Ecto neural progenitor cell (in vitro differentiated cells): Measurements from ENCODE around the gene ICE1.
"Not testable (repeated sequence)": the region's sequence is repeated elsewhere in the genome, so short reads cannot be mapped to it uniquely, and the experiment has no call there.

Source experiments
- DNase-seq: peaks from one replicate; pipeline ENCODE4 v3.0.0-alpha.2; 2018; ENCODE audit warnings: low spot score

ICE1 gene

DNA sequence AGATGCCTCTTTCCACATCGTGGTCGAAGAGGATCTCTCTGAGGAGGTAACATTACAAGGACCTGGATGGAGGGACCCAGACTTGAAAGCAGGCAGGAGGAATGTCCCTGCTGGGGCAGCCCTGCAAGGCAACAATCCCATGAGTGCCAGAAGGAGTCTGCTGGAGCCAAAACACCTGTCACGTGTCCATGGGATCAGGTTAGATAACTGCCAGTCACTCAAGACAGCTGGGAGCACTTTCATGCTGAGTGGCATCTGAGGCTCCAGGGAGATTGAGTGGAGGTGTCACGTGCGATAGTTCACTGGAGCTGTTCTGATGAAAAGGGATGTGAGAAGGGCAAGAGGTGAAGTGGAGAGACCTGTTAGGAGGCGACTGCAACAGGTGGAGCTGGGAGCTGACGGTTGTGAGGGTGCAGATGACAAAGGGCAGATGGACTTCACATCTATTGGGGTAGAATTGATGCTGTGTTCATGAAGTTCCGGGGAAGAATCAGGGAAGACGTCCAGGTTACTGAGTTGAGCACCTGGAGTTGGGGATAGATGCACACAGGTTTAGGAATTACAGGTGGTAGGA is 68.4 kb downstream of the ICE1 start:
- DNase-seq = no peak

DNA sequence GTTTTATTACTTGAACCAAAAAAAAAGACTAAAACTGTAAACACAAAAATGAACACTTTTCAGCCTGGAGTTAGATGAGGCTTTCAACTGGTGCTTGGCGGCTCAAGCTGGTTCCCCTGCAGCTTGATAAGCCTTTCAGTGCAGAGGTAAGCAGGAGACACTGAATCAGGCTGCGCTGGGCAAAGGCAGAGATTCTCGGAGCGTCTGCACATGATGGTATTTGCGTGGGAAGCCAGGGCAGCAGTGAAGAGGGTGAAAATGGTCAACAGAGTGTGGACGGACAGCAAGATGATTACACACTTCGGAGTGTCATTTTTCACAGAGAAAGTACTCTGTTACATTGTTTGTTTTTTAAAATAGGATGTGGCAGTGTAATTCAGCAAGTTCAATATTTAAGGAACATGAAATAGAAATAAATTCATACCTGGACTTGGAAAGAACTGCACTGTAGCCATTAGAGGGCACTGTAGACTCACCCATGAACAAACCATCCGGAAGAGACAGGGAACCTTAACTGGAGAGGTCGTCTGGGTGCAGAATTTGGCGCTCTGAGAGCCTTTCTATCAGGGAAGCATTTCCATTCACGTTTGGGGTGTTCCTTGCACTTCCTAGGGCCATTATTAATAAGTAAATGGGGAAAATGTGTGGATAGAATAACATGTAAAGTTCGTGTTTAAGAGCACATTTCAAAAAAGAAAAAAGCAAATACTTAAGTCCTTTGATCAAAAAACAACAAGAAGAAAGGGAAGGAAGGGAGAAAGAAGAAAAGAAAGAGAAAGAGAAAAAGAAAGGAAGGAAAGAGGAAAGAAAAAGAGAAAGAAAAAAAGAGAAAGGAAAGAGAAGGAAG is 69.8 kb downstream of the ICE1 start:
- no peak for DNase-seq

DNA sequence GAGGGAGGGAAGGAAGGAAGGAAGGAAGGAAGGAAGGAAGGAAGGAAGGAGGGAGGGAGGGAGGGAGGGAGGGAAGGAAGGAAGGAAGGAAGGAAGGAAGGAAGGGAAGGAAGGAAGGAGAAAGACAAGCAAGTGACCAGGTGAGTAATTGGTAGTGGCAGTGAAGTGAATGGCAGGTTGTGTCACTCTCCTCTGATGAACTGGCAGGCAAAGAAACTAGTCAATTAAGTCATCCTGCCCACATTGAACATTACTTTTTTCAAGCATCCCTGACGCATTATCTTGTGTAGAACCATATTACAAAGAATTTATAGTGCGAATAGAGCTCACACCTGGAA is 70.4 kb downstream of the ICE1 start:
- DNase-seq = not testable (repeated sequence)

DNA sequence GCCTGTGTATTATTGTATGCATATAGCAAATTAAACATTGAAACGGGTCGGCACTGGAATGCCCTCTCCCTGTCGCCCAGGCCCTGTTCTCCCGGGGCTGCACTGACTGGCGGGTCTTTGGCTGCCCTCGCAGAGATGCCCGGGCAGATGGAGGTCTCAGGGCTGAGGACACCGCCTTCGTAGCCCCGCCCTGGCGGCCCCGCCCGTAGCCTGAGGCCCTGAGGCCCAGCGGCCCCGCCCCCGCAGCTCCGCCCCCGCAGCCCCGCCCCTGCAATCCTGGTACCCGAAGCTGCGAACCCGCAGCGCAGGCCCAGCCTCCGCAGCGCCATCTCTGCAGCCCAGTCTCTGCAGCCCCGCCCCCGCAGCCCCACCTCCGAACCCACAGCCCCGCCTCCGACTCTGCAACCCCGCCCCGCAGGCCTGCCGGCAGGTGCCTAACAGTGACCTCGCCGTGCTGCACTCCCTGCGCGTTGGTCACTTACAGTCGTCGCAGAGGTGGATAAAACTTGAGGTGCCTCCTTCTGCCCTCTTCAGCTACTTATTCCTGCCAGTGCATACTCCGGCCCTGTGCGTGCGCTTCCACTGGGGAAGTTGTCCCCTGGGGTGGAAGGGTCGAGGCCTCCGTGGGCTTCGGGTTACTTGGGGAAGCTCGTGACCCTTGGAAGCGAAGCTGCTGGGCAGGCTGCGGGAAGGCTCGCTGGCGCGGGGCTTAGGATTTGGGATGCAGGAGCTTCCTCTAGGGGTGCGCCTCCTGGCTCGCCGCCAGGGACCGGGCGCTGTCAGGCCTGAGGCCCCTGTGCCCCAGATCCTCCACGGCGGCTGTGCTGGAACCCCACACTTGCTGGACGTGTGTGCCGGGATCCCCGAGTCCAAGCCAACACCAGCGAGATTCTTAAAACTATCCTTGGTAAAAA is 72.3 kb downstream of the ICE1 start:
- DNase-seq = peak; percentile 92

DNA sequence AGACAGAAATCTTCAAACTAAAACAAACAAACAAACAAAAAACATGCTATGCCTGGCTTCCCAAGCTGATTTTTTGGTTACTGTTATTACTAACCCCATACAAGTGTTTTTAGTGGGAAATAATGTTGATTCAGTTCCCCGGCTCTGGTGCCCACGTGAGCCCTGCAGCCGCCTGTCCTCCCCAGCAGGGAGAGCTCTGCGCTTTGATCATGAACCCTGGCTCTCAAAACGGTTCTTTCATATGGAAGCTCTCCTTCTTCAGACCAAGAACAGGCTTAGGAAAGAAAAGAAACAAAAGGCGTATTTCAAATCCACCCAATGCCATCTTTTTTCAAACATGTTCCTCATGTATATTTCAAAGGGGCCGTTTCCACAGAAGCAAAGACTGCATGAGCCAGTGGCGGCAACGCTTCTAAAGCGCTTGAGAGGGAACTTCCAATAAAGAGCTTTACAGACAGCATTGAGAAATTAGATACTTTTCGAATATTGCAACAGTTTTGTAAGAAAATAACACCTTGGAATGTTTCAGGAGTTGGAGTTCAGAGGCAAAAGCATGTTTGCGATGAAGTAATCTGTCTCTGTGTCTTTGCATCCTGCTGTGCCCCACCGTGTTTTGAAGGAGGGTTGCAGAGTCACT is 74.8 kb downstream of the ICE1 start:
- no peak for DNase-seq

DNA sequence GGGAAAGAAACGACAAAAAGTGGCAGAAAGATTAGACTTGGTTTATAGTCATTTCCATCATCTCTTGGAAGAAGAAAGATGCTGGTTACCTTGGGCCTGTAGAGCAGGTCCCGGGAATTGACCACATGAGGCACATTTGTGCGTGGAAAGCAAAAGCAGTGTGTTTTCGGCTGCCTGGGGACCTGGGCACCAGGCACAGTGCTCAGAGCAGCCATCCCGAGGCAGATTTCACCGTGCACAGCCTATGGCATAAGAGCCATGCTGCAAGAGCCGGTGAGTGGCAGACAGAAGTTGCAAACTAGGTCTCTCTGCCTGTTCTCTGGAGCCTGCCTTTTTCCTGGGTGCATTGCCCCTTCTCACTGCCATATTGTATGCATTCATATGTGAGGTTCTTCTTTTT is 77.0 kb downstream of the ICE1 start:
- no peak for DNase-seq

DNA sequence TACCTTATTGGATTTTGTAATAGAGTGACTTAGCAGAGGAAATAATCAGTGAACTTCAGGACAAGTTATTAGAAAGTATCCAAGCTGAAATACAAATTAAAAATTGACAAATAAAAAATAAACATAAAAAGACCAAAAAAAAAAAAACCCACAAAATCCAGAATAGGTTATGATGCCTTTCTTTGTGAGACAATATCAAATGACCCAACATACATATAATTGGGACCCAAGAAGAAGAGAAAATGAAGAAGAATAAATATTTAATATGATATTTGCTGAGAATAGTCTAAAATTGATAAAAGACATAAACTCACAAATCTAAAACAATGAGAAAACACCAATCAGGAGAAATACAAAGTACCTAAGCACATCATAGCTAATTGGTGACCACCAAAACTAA is 81.8 kb downstream of the ICE1 start:
- no peak for DNase-seq

DNA sequence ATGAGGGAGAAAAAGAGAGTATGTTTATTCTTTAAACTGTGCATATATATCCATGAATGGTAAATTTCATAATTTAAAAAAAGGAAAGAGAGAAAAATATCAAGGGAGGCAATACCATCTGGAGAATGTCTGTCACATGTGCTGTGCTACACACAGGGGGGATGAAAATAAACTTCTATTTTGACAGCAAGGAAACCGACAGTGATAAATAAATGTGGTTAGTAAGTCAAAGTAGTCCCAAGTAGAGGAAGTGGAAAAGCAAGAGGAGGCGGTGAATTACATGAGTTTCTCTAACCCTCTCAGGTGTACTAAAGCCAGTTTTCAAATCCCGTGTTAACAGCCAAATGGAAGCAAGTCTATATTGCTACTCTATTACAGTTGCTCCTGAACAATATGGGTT is 83.3 kb downstream of the ICE1 start:
- no peak for DNase-seq

DNA sequence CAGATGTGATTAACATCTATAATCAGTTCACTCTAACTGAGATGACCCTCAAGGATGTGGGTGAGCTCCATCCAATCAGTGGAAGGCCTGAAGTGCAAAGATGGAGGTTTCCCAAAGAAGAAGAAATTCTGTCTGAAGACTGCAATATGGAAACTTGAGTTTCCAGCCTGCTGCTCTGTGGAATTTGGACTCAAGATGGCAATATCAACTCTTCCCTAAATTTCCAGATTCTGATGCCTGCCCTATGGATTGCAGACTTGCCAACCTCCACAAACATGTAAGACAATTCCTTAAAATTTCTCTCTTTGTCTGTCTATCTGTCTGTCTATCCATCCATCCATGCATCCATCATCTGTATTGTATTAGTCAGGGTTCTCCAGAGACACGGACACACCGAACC is 85.9 kb downstream of the ICE1 start:
- no peak for DNase-seq

DNA sequence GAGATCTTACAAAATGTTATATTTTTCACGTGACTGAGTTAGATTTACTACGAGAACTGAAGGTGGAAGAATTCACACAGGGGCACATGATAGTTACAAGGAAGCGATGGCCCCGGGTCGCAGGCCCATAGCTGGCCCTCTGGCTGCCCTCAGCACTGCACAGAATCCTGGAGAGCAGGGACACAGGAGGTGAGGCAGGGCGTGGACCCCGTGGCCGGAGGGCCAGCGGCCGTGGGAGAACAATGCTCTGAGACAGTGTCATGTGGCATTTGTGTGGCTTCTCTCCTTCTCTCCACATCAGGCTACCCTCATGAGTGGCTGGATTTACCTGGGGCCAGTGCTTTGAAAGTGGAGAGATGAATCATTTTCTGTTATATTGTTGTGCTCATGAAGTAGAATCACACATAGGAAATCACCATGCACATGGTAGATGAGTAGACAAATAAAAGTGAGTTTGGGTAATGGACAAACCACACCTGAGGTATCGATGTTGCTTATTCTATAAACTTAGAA is 89.5 kb downstream of the ICE1 start:
- no peak for DNase-seq

DNA sequence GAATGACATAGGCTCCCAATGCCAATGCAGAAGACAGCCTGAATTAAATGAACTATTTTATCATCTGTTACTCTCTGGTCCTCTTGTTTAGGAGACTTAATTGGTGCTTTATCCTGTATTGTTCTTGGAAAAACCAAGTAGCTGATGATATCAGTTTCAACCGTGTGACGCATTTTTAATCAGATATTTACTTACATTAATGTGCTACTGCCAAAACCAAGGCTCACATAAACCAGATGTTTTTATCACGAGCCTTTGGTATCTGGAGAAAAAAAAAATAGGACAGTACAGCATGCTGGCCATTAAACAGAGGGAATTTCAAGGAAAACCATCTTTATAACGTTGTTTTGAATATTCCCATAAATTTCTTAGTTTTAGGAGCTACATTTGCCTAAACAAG is 90.1 kb downstream of the ICE1 start:
- DNase-seq = no peak

DNA sequence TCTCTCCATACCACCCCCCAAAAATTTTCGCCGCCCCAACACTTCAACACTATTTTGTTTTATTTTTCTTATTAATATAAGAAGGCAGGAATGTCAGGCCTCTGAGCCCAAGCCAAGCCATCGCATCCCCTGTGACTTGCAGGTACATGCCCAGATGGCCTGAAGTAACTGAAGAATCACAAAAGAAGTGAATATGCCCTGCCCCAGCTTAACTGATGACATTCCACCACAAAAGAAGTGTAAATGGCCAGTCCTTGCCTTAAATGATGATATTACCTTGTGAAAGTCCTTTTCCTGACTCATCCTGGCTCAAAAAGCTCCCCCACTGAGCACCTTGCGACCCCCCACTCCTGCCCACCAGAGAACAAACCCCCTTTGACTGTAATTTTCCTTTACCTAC is 98.1 kb downstream of the ICE1 start:
- DNase-seq = not testable (repeated sequence)

DNA sequence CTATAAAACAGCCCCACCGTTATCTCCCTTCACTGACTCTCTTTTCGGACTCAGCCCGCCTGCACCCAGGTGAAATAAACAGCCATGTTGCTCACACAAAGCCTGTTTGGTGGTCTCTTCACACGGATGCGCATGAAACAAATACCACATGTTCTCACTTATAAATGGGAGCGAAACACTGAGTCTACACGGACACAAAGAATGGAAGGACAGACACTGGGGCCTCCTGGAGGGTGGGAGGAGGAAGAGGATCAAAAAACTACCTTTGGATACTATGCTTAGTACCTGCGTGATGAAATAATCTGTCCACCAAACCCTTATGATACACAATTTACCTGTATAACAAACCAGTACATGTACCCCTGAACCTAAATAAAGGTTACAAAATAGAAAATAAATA is 98.6 kb downstream of the ICE1 start:
- DNase-seq = no peak

DNA sequence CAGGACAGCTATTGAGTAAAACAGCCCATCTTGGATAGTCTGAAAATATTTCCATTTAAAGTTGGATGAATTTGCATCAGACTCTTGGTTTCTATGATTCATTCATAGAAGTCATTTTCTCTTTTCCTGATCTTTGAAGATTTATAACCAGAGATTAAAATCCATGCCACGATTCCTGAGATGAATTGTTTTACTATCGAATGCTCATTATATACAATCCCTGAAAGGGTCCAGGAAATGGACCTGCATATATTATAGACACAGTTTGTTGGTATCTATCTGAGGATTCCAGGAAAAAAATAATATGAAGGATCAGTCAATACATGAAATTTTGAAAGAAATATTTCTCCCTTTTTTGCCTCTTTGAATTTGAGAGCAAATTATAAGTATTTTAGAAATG is 99.0 kb downstream of the ICE1 start:
- DNase-seq = no peak

DNA sequence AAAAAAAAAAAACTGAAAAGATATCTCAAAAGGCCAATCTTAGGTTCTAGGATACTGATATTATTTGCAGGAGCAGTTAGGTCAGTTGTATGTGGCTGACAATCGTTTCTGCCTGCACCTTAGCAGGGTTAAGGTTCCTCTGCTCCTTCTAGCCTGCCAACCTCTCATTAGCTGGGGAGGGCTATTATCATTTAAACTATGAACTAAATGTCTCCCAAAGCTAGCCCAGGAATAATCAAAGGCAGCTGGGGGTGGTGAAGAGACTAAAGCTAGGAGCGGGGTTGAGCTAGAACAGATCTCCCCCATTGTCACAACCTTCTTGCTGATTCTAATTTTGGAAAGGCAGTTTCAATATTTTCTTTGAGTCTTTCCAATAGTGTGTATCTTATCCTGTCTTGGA is 99.9 kb downstream of the ICE1 start:
- DNase-seq = no peak

DNA sequence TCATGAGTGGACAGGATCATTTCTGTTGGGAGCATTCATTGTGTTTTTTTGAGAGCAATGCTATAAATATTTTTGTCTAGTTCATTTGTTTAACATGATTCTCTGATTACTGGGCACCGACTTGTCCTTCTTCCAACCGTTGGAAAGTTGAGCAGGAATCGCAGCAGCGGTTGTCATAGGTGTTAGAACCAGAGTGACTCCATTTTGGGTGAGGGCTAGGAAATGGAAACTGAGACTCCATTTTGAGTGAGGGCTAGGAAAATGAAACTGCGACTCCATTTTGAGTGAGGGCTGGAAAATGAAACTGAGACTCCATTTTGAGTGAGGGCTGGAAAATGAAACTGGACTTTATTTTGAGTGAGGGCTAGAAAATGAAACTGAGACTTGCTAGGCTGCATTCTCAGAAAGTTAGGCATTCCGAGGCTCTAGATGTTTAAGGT is 100.6 kb downstream of the ICE1 start:
- DNase-seq = no peak

DNA sequence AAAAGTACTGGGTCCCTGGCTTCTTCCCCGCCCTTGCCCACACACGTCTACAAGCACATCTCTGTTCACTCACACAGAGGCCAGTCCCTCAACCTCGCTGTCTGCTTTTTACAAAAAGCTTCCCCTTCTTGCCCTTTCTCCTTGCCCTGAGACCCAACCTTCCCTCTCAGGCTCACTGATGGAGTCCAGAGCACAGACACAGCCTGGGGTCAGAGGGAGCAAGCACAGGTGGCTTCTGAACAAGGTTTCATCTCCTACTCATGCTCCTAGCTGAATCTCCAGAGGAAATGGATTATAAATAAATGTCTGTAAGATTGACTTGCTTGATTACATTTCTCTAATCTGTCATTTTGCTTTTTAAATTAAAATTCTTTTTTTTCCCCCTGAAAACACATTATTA is 101.8 kb downstream of the ICE1 start:
- no peak for DNase-seq

DNA sequence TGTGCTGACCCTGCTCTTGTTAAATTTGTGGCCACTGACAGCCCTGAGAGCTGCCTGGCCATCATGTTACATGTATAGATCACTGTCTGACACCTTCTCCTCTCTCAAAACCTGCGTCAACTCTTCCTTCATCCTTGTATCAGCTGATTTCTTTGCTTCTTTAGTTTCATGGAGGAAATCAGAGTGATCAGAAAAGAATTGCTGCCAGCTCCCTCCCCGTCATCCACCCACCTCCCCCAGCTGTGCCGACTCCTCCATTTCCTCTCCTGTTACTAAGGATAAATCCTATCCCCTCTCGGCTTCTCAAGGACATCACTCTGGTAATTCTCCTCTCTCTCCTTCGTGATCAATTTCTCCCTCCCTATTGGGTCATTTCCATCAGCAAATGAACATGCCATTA is 108.9 kb downstream of the ICE1 start:
- no peak for DNase-seq

DNA sequence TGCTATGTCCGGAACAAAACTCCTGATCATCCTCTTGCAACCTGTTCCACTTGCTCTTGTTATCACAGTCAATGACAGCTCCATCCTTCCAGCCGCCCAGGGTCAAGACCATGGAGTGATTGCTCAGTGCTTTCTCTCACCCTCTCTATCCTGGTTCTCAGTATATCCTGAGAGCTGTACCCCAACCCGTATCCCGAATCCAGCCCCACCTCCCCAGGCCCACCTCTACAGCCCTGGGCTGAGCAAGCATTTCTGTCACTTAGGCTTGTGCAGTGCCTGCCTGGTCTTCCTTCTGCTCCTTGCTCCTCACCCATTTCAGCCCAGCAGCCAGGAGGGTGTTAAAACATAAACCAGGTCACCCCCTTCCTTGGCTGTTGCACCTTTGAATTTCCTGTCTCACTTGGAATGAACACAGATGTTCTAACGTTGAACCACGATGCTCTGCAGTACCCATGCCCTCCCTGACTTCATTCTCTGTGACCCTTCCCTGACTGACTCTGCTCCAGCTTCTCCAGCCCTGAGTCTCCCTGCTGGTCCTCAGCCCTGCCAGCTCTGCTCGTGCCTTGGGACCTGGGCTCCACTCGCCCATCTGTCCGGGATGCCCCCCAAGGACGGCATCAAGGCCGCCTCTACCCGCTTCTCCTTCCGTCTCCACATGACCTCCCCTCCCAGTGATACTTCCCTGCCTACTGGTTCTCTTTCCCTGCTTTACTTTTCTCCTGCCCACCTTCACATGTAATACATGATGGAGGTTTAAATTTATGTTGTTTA is 110.0 kb downstream of the ICE1 start:
- DNase-seq = no peak

DNA sequence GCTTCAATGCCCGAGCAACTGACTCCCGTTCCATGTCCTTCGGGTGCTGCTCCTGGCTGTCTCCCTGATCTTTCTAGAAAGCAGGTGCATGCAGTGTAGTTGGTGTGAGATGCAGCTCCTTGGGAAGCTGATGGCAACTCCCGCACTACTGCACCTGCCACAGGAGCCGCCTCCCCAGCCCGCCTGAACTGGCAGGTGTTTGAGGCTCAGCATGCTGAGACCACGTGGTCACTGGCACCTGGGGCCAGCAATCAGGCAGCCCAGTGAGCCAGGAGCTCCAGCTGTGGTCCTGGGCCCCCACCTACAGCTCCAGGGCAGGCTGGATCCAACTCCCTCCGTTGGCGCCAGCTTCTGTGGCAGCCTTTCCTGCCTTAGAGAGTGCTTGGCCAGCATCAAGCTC is 111.5 kb downstream of the ICE1 start:
- DNase-seq = no peak

DNA sequence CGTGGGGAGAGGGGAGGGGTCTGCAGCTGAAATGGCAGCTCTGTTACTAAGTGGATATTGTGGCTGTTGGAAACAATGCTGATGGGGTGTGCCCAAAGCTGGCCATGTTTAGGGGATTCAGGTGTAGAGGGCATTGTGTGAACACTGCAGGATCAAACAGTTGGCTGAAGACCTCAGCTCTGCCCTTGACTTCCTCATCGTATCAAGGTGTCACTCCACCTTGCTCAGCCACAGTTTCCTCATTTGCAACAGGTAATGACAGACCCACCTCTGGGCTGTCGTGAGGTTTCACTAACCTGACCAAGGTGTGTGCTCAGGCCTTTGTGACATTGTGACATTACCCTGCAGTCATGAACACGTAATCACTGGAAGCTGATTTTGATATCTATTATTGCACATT is 111.9 kb downstream of the ICE1 start:
- DNase-seq = no peak

DNA sequence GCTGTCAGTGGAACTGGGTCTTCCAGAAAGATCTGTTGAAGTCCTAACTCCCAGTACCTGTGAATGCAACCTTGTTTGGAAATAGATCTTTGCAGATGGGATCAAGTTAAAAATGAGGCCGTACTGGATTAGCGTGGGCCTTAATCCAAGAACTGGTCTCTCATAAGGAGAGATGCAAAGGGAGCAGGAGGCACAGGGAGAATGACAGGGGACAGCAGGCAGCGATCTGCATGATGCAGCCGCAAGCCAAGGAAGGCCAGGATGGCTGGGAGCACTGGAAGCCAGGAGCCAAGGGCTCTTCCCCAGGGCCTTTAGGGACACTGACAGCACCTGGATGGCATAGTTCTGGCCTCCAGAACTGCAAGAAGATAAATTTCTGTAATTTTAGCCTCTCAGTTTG is 114.4 kb downstream of the ICE1 start:
- no peak for DNase-seq
